Psoas muscle (tissue), 8 donors: ENCODE data around the gene PARS2. TPM values are rescaled to one million over a fixed set of nuclear protein-coding genes. Genes with fewer than 3 reads are reported as not detected.

ENCODE experiments used
- ATAC-seq, 4 donors: fragments of 200-7000 bp; cut with Tn5 transposase; one replicate each; pipeline ENCODE4 v1.9.1; 2020; ENCODE audit warnings: moderate library complexity in 3 of 4, mild to moderate bottlenecking in 2 of 4
- DNase-seq, 2 donors: peaks; one replicate each; pipeline ENCODE4 v3.0.0-alpha.2; 2020
- H3K27ac ChIP-seq: fragments of 200-600 bp; one replicate; pipeline ENCODE4 v1.8.0; 2022
- H3K27me3 ChIP-seq, 3 donors: fragments of 200-600 bp in 1 of 3; one replicate each; pipeline versions ENCODE4 v1.6.1 to v1.8.0; 2013 to 2022; ENCODE audit warnings: low read length in 2 of 3, mild to moderate bottlenecking in 2 of 3, moderate library complexity in 1 of 3; ENCODE audit not compliant: insufficient read depth in 3 of 3
- H3K36me3 ChIP-seq, 2 donors: fragments of 200-600 bp in 1 of 2; one replicate each; pipeline versions ENCODE4 v1.6.1 to v1.8.0; 2013 to 2022; ENCODE audit warnings: low read depth in 1 of 2, mild to moderate bottlenecking in 1 of 2, moderate library complexity in 1 of 2; ENCODE audit not compliant: insufficient read depth in 1 of 2
- H3K4me1 ChIP-seq: fragments of 200-600 bp; one replicate; pipeline ENCODE4 v1.8.0; 2022
- H3K4me3 ChIP-seq: fragments of 200-600 bp; one replicate; pipeline ENCODE4 v1.8.0; 2022; ENCODE audit warnings: mild to moderate bottlenecking
- H3K9me3 ChIP-seq: fragments of 200-600 bp; one replicate; pipeline ENCODE4 v1.8.0; 2022
- whole genome bisulfite sequencing, 3 donors: extraction: QIAGEN DNeasy Blood & Tissue Kit; methylation state at CpG; one replicate each; pipeline versions ENCODE4 v1.1.6 to v1.1.7; 2013; 5-methylcytosine and 5-hydroxymethylcytosine counted together
- intact Hi-C, 2 donors: fragments of 100-400 bp; cut with DNase I; formaldehyde crosslinking; loops; one replicate each; pipeline versions ENCODE4 v1.11.0 to v1.14.2; 2022
- polyA plus RNA-seq, 3 donors: library from polyadenylated mRNA; stranded (reverse); fragments of 200-250 nt; gene quantifications; one replicate each; pipeline ENCODE4 v1.2.3, GENCODE V29; 2013
- total RNA-seq, 4 donors: library from RNA; stranded (reverse); fragmentation: NEBNext Ultra II Directional in 2 of 4; extraction: Animal tissue kit (Norgen Biotek cat#: 25700) in 2 of 4; gene quantifications; one replicate each; pipeline versions ENCODE4 v1.2.1 to v1.2.4, GENCODE V29; 2021 to 2023
- TF ChIP-seq, protein P1 (sequence below): fragments of 200-600 bp; IDR thresholded peaks from one replicate; pipeline ENCODE4 v1.8.0; 2022; ENCODE audit warnings: antibody characterized with exemption
- donor health status: healthy with polysubstance abuse.
- donor health status: DM: no; HTN: no; CAD: no; lungs with moderate emphysema.
- donor health status: Bipolar disorder and iron deficiency.
- donor health status: healthy.
- donor health status: DM: yes; HTN: yes; CAD: no.
- donor health status: DM: no; HTN: no; CAD: no.
- donor health status: DM: no; HTN: no; CAD: no.
- donor health status: DM: yes; HTN: yes; CAD: no.

Gene PARS2
- total and polyA plus RNA-seq, 7 donors = 2.4 to 5.6 (median 3.5) TPM

DNA sequence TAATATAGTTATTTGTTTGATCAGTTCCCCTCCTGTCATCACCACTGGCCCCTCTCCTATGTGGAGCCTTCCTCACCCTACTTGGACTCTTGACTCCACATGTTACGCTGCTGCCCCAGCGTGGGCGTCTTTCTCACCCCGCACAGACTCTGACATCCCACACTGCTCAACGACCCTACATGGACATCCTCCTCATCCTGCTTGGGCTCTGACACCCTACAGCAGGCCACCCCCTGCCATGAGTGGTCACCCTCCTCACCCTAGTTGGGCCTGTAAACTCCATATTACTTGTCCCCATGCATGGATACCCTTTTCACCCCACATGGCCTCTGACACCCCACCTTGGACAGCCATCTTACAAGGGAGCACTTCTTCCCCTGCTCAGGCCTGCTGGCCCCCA is 27.6 kb downstream of the PARS2 start:
- Histone ChIP-seq H3K27ac (no peak overlapping the region), H3K4me3 (no peak overlapping the region), H3K36me3 (peaks cover 11 to 98% of the 10 kb centered on the region in 2 donors), H3K4me1 (no peaks in the 10 kb centered on the region), H3K9me3 (no peaks in the 10 kb centered on the region), H3K27me3 (no peaks in the 10 kb centered on the region)
- ATAC-seq (no peak), DNase-seq (no peak)
- intact Hi-C loops = no loop called here
- TF ChIP-seq, protein P1, sequence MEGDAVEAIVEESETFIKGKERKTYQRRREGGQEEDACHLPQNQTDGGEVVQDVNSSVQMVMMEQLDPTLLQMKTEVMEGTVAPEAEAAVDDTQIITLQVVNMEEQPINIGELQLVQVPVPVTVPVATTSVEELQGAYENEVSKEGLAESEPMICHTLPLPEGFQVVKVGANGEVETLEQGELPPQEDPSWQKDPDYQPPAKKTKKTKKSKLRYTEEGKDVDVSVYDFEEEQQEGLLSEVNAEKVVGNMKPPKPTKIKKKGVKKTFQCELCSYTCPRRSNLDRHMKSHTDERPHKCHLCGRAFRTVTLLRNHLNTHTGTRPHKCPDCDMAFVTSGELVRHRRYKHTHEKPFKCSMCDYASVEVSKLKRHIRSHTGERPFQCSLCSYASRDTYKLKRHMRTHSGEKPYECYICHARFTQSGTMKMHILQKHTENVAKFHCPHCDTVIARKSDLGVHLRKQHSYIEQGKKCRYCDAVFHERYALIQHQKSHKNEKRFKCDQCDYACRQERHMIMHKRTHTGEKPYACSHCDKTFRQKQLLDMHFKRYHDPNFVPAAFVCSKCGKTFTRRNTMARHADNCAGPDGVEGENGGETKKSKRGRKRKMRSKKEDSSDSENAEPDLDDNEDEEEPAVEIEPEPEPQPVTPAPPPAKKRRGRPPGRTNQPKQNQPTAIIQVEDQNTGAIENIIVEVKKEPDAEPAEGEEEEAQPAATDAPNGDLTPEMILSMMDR = no peak
- 91 to 94% (median 91%) methylated on average over 5 of the region's 5 CpGs for WGBS, 3 donors

DNA sequence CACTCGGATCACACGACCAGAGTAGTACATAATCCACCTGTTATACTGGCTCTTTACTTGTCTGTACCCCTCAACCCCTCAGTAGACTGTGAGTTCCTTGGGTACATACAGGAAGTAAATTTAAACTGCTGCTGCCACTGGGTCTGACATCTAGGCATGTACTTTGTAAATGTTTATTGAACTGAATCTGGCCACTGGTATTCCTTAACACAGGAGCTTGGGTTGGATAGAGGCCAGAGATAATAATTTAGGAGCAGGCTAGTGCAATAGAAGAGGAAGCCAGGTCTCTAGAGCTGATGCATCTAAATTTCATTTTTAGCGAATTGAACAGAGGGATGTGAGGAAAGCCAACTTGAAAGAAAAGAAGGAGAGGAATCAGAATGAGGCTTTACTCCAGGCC is 36.3 kb downstream of the PARS2 start:
- DNase-seq = no peak
- no peak overlapping the region for H3K27ac ChIP-seq
- no peaks in the 10 kb centered on the region for H3K9me3 ChIP-seq
- 71 to 84% (median 80%) methylated on average over 3 of the region's 3 CpGs for WGBS, 3 donors
- intact Hi-C loops = no loop called here
- ATAC-seq = no peak
- H3K27me3 ChIP-seq = no peaks in the 10 kb centered on the region
- TF ChIP-seq, protein P1 = no peak
- H3K36me3 ChIP-seq = peaks cover 30 to 99% of the 10 kb centered on the region in 2 donors
- H3K4me3 ChIP-seq = no peak overlapping the region
- H3K4me1 ChIP-seq = no peaks in the 10 kb centered on the region

DNA sequence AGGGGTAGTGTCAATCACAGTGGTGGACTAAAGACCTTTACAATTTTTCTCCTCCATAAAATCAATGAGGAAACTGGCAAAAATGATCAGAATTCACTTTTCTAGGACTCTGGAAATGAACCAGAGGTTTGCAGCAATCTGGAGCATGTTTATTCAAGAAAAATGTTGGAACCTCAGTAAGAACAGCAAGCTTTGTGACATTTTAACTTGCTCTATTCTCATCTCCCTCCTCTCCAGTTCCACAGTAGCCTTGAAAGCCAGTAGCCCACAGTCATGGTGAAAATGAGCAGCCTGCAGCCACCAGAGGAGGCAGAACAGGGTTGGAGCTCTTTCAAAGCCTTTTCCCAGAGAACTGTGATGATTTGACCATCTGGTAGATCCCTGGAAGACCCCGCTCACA is 39.6 kb downstream of the PARS2 start:
- intact Hi-C loops = no loop called here
- H3K4me1 ChIP-seq = no peaks in the 10 kb centered on the region
- no peaks in the 10 kb centered on the region for H3K9me3 ChIP-seq
- ATAC-seq (no peak), DNase-seq (no peak)
- TF ChIP-seq, protein P1 = no peak
- H3K4me3 ChIP-seq = no peak overlapping the region
- 90 to 100% (median 95%) methylated on average over 1 of the region's 1 CpG for whole genome bisulfite sequencing, 3 donors
- peaks cover 22 to 100% of the 10 kb centered on the region in 2 donors for H3K36me3 ChIP-seq
- no peak overlapping the region for H3K27ac ChIP-seq
- no peaks in the 10 kb centered on the region for H3K27me3 ChIP-seq

DNA sequence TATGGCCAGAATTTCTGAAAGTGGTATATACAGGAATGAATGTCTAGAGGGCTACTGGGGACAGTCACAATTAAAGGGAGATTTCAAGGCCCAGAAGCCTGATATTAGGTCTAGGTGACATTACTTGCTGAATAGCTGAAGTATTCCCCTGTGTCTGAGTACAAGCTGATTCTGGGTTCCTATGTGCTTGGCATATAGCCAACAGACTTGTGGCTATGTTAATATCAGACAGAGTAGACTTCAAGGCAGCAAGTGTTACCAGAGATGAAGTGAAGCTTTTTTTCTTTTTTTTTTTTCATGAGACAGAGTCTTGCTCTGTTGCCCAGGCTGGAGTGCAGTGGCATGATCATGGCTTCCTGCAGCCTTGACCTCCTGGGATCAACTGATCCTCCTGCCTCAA is 40.3 kb downstream of the PARS2 start:
- no peaks in the 10 kb centered on the region for H3K4me1 ChIP-seq
- TF ChIP-seq, protein P1 = no peak
- no peak overlapping the region for H3K4me3 ChIP-seq
- H3K27ac ChIP-seq = no peak overlapping the region
- H3K36me3 ChIP-seq = peaks cover 24 to 100% of the 10 kb centered on the region in 2 donors
- no peak for ATAC-seq
- no peaks in the 10 kb centered on the region for H3K9me3 ChIP-seq
- intact Hi-C loops = no loop called here
- DNase-seq = no peak
- H3K27me3 ChIP-seq = no peaks in the 10 kb centered on the region

GRCh38 chr1:54721719-54722118 is 42.6 kb downstream of the PARS2 start:
- H3K4me1 ChIP-seq = peaks cover 3% of the 10 kb centered on the region
- TF ChIP-seq, protein P1 = no peak
- intact Hi-C loops = no loop called here

More at GRCh38 chr1:54721719-54722118, 42.6 kb downstream of the PARS2 start:
- Histone ChIP-seq H3K27ac (no peak overlapping the region), H3K4me3 (no peak overlapping the region), H3K27me3 (no peaks in the 10 kb centered on the region), H3K9me3 (no peaks in the 10 kb centered on the region), H3K36me3 (peaks cover 28 to 100% of the 10 kb centered on the region in 2 donors)
- DNase-seq (no peak), ATAC-seq (no peak)
